Measurements from ENCODE around the gene RPS25.

DNA sequence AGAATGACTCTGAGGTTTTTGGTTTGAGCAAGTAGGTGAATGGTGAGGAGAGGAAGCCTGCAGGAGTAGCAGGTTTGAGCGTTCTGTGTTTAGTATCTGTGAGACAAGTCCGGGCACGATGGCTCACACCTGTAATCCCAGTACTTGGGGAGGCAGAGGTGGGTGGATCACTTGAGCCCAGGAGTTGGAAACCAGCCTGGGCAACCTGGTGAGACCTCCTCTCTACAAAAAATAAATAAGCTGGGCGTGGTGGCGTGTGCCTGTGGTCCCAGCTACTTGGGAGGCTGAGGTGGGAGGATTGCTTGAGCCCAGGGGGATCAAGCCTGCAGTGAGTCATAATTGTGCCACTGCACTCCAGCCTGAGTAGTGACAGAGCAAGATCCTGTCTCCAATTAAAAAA lies 29.9 kb downstream of the RPS25 start:
- TF ChIP-seq, protein P1, sequence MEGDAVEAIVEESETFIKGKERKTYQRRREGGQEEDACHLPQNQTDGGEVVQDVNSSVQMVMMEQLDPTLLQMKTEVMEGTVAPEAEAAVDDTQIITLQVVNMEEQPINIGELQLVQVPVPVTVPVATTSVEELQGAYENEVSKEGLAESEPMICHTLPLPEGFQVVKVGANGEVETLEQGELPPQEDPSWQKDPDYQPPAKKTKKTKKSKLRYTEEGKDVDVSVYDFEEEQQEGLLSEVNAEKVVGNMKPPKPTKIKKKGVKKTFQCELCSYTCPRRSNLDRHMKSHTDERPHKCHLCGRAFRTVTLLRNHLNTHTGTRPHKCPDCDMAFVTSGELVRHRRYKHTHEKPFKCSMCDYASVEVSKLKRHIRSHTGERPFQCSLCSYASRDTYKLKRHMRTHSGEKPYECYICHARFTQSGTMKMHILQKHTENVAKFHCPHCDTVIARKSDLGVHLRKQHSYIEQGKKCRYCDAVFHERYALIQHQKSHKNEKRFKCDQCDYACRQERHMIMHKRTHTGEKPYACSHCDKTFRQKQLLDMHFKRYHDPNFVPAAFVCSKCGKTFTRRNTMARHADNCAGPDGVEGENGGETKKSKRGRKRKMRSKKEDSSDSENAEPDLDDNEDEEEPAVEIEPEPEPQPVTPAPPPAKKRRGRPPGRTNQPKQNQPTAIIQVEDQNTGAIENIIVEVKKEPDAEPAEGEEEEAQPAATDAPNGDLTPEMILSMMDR (IDR thresholded peaks at IDR 0.05) = no peak
- no peak for TF ChIP-seq POLR2A (IDR thresholded peaks at IDR 0.05)
